HEK293 (cell line): ENCODE measurements around the gene HM13.

Experiments used
- GLI2 ChIP-seq: fragments of 450-650 bp; formaldehyde crosslinking; IDR thresholded peaks from 2 replicates; pipeline ENCODE4; 2017; ENCODE audit warnings: missing biosample characterization, missing genetic modification characterization, low read depth, borderline replicate concordance
- GLI4 ChIP-seq: fragments of 450-650 bp; formaldehyde crosslinking; IDR thresholded peaks from 2 replicates; pipeline ENCODE4 v1.5.1; 2016; ENCODE audit warnings: missing biosample characterization, missing genetic modification characterization
- YY2 ChIP-seq: fragments of 450-650 bp; formaldehyde crosslinking; IDR thresholded peaks from 2 replicates; pipeline ENCODE4 v1.5.1; 2016; ENCODE audit warnings: missing biosample characterization, missing genetic modification characterization
- ZNF133 ChIP-seq: fragments of 450-650 bp; formaldehyde crosslinking; IDR thresholded peaks from 2 replicates; pipeline ENCODE4 v1.5.1; 2016; ENCODE audit warnings: missing biosample characterization, missing genetic modification characterization
- ZNF138 ChIP-seq: fragments of 450-650 bp; formaldehyde crosslinking; IDR thresholded peaks from 2 replicates; pipeline ENCODE4 v1.5.1; 2016; ENCODE audit warnings: missing biosample characterization, missing genetic modification characterization, borderline replicate concordance
- ZNF2 ChIP-seq: fragments of 450-650 bp; formaldehyde crosslinking; IDR thresholded peaks from 2 replicates; pipeline ENCODE4 v1.5.1; 2016; ENCODE audit warnings: missing biosample characterization, missing genetic modification characterization
- ZNF221 ChIP-seq: fragments of 450-650 bp; formaldehyde crosslinking; IDR thresholded peaks from 2 replicates; pipeline ENCODE4 v1.5.1; 2017; ENCODE audit warnings: missing biosample characterization, missing genetic modification characterization, borderline replicate concordance
- ZNF514 ChIP-seq: fragments of 450-650 bp; formaldehyde crosslinking; IDR thresholded peaks from 2 replicates; pipeline ENCODE4 v1.5.1; 2016; ENCODE audit warnings: missing biosample characterization, missing genetic modification characterization
- ZNF544 ChIP-seq: fragments of 450-650 bp; formaldehyde crosslinking; IDR thresholded peaks from 2 replicates; pipeline ENCODE4 v1.5.0; 2017; ENCODE audit warnings: missing biosample characterization, missing genetic modification characterization
- ZNF610 ChIP-seq: fragments of 450-650 bp; formaldehyde crosslinking; IDR thresholded peaks from 2 replicates; pipeline ENCODE4 v1.5.1; 2016; ENCODE audit warnings: missing biosample characterization, missing genetic modification characterization, borderline replicate concordance
- ZNF621 ChIP-seq: fragments of 450-650 bp; formaldehyde crosslinking; IDR thresholded peaks from 2 replicates; pipeline ENCODE4 v1.5.1; 2017; ENCODE audit warnings: missing biosample characterization, missing genetic modification characterization
- TF ChIP-seq, protein P1 (sequence below): fragments of 450-650 bp; formaldehyde crosslinking; IDR thresholded peaks from 2 replicates; pipeline ENCODE4 v1.5.1; 2016; ENCODE audit warnings: missing biosample characterization, missing genetic modification characterization
- TF ChIP-seq, protein P2 (sequence below): fragments of 450-650 bp; formaldehyde crosslinking; IDR thresholded peaks from 2 replicates; pipeline ENCODE4 v1.5.1; 2016; ENCODE audit warnings: missing biosample characterization, missing genetic modification characterization
- TF ChIP-seq, protein P3 (sequence below): fragments of 450-650 bp; formaldehyde crosslinking; IDR thresholded peaks from 2 replicates; pipeline ENCODE4 v1.5.1; 2017; ENCODE audit warnings: missing biosample characterization, mild to moderate bottlenecking, missing genetic modification characterization, moderate library complexity
- TF ChIP-seq, protein P4 (sequence below): fragments of 450-650 bp; formaldehyde crosslinking; IDR thresholded peaks from 2 replicates; pipeline ENCODE4 v1.5.1; 2016; ENCODE audit warnings: missing biosample characterization, missing genetic modification characterization, borderline replicate concordance
- TF ChIP-seq, protein P5 (sequence below): fragments of 450-650 bp; formaldehyde crosslinking; IDR thresholded peaks from 2 replicates; pipeline ENCODE4 v1.5.1; 2016; ENCODE audit warnings: missing biosample characterization, missing genetic modification characterization
- TF ChIP-seq, protein P6 (sequence below): fragments of 450-650 bp; formaldehyde crosslinking; conservative IDR thresholded peaks from 2 replicates; pipeline ENCODE4 v1.5.1; 2016; ENCODE audit warnings: low read depth, missing biosample characterization, missing genetic modification characterization
- TF ChIP-seq, protein P7 (sequence below): fragments of 450-650 bp; formaldehyde crosslinking; IDR thresholded peaks from 2 replicates; pipeline ENCODE4 v1.5.1; 2016; ENCODE audit warnings: missing biosample characterization, missing genetic modification characterization
- TF ChIP-seq, protein P8 (sequence below): fragments of 450-650 bp; formaldehyde crosslinking; IDR thresholded peaks from 2 replicates; pipeline ENCODE4 v1.5.1; 2016; ENCODE audit warnings: missing biosample characterization, missing genetic modification characterization

The HM13 gene

DNA sequence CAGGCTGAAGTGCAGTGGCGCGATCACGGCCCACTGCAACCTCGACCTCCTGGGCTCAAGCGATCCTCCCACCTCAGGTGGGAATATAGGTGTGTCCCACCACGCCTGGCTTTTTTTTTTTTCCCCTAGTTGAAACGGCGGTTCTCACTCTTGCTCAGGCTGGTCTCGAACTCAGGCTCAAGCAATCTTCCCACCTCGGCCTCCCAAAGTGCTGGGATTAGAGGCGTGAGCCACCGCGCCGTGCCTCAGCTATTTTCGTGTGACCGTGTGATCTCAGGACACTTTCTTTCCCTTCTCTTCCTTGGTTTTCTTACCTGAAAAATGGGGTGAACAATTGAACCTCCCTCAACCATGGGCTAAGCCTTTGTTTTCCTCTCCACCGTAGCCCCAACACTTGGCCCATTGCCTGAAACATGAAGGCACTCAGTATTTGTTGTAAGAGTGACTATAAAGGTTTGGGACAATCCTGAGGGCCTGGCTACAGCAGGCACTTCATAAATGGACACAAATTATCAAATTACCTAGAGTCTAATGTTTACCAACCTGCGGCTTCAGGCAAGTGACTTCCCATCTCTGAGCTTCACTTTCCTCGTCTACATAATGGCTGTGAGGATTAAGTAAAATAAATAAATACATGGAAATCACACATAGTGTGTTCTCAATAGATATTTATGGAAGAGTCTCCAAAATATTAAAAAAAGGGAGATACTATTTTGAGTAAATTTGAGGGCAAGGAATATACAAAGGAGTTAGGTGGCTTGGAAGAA is 59.5 kb downstream of the HM13 start (continued):
- TF ChIP-seq, protein P1, sequence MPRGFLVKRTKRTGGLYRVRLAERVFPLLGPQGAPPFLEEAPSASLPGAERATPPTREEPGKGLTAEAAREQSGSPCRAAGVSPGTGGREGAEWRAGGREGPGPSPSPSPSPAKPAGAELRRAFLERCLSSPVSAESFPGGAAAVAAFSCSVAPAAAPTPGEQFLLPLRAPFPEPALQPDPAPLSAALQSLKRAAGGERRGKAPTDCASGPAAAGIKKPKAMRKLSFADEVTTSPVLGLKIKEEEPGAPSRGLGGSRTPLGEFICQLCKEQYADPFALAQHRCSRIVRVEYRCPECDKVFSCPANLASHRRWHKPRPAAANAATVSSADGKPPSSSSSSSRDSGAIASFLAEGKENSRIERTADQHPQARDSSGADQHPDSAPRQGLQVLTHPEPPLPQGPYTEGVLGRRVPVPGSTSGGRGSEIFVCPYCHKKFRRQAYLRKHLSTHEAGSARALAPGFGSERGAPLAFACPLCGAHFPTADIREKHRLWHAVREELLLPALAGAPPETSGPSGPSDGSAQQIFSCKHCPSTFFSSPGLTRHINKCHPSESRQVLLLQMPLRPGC: peak; percentile 16; the same call in 1 of the 2 replicates
- TF ChIP-seq ZNF544 (tag by site-specific recombination) (no peak), GLI2 (no peak), YY2 (tag by site-specific recombination) (no peak), ZNF621 (tag by site-specific recombination) (no peak), GLI4 (tag by site-specific recombination) (no peak), ZNF133 (tag by site-specific recombination) (no peak), ZNF2 (peak; percentile 31; the same call in 1 of the 2 replicates), ZNF610 (tag by site-specific recombination) (no peak), ZNF221 (tag by site-specific recombination) (no peak), ZNF138 (tag by site-specific recombination) (no peak), ZNF514 (no peak)
- TF ChIP-seq, protein P2, sequence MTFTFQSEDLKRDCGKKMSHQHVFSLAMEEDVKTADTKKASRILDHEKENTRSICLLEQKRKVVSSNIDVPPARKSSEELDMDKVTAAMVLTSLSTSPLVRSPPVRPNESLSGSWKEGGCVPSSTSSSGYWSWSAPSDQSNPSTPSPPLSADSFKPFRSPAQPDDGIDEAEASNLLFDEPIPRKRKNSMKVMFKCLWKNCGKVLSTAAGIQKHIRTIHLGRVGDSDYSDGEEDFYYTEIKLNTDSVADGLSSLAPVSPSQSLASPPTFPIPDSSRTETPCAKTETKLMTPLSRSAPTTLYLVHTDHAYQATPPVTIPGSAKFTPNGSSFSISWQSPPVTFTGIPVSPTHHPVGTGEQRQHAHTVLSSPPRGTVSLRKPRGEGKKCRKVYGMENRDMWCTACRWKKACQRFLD (tag by site-specific recombination): no peak
- TF ChIP-seq, protein P3, sequence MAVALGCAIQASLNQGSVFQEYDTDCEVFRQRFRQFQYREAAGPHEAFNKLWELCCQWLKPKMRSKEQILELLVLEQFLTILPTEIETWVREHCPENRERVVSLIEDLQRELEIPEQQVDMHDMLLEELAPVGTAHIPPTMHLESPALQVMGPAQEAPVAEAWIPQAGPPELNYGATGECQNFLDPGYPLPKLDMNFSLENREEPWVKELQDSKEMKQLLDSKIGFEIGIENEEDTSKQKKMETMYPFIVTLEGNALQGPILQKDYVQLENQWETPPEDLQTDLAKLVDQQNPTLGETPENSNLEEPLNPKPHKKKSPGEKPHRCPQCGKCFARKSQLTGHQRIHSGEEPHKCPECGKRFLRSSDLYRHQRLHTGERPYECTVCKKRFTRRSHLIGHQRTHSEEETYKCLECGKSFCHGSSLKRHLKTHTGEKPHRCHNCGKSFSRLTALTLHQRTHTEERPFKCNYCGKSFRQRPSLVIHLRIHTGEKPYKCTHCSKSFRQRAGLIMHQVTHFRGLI (tag by site-specific recombination): no peak
- TF ChIP-seq, protein P4, sequence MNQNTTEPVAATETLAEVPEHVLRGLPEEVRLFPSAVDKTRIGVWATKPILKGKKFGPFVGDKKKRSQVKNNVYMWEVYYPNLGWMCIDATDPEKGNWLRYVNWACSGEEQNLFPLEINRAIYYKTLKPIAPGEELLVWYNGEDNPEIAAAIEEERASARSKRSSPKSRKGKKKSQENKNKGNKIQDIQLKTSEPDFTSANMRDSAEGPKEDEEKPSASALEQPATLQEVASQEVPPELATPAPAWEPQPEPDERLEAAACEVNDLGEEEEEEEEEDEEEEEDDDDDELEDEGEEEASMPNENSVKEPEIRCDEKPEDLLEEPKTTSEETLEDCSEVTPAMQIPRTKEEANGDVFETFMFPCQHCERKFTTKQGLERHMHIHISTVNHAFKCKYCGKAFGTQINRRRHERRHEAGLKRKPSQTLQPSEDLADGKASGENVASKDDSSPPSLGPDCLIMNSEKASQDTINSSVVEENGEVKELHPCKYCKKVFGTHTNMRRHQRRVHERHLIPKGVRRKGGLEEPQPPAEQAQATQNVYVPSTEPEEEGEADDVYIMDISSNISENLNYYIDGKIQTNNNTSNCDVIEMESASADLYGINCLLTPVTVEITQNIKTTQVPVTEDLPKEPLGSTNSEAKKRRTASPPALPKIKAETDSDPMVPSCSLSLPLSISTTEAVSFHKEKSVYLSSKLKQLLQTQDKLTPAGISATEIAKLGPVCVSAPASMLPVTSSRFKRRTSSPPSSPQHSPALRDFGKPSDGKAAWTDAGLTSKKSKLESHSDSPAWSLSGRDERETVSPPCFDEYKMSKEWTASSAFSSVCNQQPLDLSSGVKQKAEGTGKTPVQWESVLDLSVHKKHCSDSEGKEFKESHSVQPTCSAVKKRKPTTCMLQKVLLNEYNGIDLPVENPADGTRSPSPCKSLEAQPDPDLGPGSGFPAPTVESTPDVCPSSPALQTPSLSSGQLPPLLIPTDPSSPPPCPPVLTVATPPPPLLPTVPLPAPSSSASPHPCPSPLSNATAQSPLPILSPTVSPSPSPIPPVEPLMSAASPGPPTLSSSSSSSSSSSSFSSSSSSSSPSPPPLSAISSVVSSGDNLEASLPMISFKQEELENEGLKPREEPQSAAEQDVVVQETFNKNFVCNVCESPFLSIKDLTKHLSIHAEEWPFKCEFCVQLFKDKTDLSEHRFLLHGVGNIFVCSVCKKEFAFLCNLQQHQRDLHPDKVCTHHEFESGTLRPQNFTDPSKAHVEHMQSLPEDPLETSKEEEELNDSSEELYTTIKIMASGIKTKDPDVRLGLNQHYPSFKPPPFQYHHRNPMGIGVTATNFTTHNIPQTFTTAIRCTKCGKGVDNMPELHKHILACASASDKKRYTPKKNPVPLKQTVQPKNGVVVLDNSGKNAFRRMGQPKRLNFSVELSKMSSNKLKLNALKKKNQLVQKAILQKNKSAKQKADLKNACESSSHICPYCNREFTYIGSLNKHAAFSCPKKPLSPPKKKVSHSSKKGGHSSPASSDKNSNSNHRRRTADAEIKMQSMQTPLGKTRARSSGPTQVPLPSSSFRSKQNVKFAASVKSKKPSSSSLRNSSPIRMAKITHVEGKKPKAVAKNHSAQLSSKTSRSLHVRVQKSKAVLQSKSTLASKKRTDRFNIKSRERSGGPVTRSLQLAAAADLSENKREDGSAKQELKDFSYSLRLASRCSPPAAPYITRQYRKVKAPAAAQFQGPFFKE (tag by site-specific recombination): no peak
- TF ChIP-seq, protein P5, sequence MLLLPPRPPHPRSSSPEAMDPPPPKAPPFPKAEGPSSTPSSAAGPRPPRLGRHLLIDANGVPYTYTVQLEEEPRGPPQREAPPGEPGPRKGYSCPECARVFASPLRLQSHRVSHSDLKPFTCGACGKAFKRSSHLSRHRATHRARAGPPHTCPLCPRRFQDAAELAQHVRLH (tag by site-specific recombination): no peak
- TF ChIP-seq, protein P6, sequence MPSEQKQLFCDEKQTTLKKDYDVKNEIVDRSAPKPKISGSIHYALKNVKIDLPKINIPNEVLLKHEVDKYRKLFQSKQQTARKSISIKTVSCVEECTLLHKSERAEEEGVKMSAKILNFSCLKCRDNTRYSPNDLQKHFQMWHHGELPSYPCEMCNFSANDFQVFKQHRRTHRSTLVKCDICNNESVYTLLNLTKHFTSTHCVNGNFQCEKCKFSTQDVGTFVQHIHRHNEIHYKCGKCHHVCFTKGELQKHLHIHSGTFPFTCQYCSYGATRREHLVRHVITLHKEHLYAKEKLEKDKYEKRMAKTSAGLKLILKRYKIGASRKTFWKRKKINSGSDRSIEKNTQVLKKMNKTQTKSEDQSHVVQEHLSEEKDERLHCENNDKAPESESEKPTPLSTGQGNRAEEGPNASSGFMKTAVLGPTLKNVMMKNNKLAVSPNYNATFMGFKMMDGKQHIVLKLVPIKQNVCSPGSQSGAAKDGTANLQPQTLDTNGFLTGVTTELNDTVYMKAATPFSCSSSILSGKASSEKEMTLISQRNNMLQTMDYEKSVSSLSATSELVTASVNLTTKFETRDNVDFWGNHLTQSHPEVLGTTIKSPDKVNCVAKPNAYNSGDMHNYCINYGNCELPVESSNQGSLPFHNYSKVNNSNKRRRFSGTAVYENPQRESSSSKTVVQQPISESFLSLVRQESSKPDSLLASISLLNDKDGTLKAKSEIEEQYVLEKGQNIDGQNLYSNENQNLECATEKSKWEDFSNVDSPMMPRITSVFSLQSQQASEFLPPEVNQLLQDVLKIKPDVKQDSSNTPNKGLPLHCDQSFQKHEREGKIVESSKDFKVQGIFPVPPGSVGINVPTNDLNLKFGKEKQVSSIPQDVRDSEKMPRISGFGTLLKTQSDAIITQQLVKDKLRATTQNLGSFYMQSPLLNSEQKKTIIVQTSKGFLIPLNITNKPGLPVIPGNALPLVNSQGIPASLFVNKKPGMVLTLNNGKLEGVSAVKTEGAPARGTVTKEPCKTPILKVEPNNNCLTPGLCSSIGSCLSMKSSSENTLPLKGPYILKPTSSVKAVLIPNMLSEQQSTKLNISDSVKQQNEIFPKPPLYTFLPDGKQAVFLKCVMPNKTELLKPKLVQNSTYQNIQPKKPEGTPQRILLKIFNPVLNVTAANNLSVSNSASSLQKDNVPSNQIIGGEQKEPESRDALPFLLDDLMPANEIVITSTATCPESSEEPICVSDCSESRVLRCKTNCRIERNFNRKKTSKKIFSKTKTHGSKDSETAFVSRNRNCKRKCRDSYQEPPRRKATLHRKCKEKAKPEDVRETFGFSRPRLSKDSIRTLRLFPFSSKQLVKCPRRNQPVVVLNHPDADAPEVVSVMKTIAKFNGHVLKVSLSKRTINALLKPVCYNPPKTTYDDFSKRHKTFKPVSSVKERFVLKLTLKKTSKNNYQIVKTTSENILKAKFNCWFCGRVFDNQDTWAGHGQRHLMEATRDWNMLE (tag by site-specific recombination): no peak
- TF ChIP-seq, protein P7, sequence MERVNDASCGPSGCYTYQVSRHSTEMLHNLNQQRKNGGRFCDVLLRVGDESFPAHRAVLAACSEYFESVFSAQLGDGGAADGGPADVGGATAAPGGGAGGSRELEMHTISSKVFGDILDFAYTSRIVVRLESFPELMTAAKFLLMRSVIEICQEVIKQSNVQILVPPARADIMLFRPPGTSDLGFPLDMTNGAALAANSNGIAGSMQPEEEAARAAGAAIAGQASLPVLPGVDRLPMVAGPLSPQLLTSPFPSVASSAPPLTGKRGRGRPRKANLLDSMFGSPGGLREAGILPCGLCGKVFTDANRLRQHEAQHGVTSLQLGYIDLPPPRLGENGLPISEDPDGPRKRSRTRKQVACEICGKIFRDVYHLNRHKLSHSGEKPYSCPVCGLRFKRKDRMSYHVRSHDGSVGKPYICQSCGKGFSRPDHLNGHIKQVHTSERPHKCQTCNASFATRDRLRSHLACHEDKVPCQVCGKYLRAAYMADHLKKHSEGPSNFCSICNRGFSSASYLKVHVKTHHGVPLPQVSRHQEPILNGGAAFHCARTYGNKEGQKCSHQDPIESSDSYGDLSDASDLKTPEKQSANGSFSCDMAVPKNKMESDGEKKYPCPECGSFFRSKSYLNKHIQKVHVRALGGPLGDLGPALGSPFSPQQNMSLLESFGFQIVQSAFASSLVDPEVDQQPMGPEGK (tag by site-specific recombination): no peak
- TF ChIP-seq, protein P8, sequence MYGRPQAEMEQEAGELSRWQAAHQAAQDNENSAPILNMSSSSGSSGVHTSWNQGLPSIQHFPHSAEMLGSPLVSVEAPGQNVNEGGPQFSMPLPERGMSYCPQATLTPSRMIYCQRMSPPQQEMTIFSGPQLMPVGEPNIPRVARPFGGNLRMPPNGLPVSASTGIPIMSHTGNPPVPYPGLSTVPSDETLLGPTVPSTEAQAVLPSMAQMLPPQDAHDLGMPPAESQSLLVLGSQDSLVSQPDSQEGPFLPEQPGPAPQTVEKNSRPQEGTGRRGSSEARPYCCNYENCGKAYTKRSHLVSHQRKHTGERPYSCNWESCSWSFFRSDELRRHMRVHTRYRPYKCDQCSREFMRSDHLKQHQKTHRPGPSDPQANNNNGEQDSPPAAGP (tag by site-specific recombination): peak; percentile 38; the same call in 1 of the 2 replicates
